WERI-Rb-1 (cell line): ENCODE data around the gene DCXR.

Experiments used
- DNase-seq: peaks from one replicate; pipeline ENCODE4 v3.0.0-alpha.2; 2020
- H3K27ac ChIP-seq: fragments of 250-450 bp; sonication (Bioruptor Pico); 2 replicates; pipeline ENCODE4 v1.5.1; 2020; ENCODE audit warnings: mild to moderate bottlenecking, moderate library complexity
- H3K27me3 ChIP-seq: fragments of 250-450 bp; sonication (Bioruptor Pico); 2 replicates; pipeline ENCODE4 v1.5.1; 2021; ENCODE audit warnings: mild to moderate bottlenecking, low read depth, moderate library complexity; ENCODE audit not compliant: insufficient read depth, severe bottlenecking
- H3K36me3 ChIP-seq: fragments of 250-450 bp; sonication (Bioruptor Pico); 2 replicates; pipeline ENCODE4 v1.5.1; 2020; ENCODE audit warnings: mild to moderate bottlenecking, moderate library complexity
- H3K4me3 ChIP-seq: 2 replicates; pipeline ENCODE4 v1.5.1; 2011; ENCODE audit warnings: low read depth, mild to moderate bottlenecking, control low read depth, low read length
- H3K9me3 ChIP-seq: fragments of 250-450 bp; sonication (Bioruptor Pico); 2 replicates; pipeline ENCODE4 v1.5.1; 2021; ENCODE audit warnings: mild to moderate bottlenecking, moderate library complexity; ENCODE audit not compliant: severe bottlenecking
- TF ChIP-seq, protein P1 (sequence below): IDR thresholded peaks from 2 replicates; pipeline ENCODE4 v1.5.1; 2011; ENCODE audit warnings: low read depth, mild to moderate bottlenecking, control low read depth, inconsistent platforms, low read length

DCXR gene

GRCh38 chr17:82080789-82081464 lies 43.4 kb upstream of the DCXR start:
- Histone ChIP-seq H3K27me3 (no peaks in the 10 kb centered on the region), H3K4me3 (no peak overlapping the region), H3K36me3 (peaks cover 93% of the 10 kb centered on the region), H3K9me3 (no peaks in the 10 kb centered on the region), H3K27ac (peak overlapping the region; percentile 91)
- no peak for DNase-seq
- TF ChIP-seq, protein P1, sequence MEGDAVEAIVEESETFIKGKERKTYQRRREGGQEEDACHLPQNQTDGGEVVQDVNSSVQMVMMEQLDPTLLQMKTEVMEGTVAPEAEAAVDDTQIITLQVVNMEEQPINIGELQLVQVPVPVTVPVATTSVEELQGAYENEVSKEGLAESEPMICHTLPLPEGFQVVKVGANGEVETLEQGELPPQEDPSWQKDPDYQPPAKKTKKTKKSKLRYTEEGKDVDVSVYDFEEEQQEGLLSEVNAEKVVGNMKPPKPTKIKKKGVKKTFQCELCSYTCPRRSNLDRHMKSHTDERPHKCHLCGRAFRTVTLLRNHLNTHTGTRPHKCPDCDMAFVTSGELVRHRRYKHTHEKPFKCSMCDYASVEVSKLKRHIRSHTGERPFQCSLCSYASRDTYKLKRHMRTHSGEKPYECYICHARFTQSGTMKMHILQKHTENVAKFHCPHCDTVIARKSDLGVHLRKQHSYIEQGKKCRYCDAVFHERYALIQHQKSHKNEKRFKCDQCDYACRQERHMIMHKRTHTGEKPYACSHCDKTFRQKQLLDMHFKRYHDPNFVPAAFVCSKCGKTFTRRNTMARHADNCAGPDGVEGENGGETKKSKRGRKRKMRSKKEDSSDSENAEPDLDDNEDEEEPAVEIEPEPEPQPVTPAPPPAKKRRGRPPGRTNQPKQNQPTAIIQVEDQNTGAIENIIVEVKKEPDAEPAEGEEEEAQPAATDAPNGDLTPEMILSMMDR = peak; percentile 48

DNA sequence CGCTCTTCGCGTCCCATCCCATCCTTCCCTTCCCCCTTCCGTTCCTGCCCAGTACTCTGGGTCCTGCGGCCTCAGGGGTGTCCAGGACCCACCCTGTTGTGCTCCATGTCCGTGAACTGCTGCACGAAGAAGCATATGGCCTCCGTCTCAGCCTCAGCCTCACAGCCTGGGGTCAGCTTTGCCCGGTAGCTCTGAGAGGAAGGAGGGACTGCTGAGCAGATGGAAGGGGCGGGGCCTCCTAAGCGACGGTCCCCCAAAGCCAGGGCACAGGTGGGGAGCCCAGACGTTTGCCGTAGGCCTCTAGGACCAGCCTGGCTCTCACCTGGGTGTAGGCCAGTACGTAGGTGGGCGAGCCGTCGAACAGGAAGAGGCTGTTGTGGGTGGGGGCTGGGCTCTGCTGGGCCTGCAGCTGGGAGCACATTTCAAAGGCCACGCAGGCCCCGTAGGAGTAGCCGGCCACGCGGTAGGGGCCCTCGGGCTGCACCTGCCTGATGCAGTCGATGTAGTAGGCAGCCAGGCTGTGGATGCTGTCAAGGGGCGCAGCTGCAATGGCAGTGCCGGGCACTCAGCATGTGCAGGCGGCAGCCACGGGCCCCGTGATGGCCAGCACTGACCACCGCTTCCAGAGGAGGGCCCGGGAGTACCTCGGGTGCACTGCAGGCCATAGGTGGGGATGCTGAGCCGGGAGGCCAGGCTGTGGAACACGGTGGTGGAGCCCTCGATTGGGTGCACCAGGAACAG lies 42.7 kb upstream of the DCXR start:
- peaks cover 87% of the 10 kb centered on the region for H3K36me3 ChIP-seq

GRCh38 chr17:82079001-82079677 lies 41.6 kb upstream of the DCXR start:
- TF ChIP-seq, protein P1 = no peak
- Histone ChIP-seq H3K27me3 (no peaks in the 10 kb centered on the region), H3K9me3 (no peaks in the 10 kb centered on the region), H3K36me3 (peaks cover 76% of the 10 kb centered on the region), H3K4me3 (no peak overlapping the region), H3K27ac (peak overlapping the region; percentile 91)
- no peak for DNase-seq

More for the DNA sequence above, 42.7 kb upstream of the DCXR start:
- H3K27me3 ChIP-seq = no peaks in the 10 kb centered on the region
- peak; percentile 97 for DNase-seq
- TF ChIP-seq, protein P1 = no peak
- H3K27ac ChIP-seq = peak overlapping the region; percentile 91
- H3K9me3 ChIP-seq = no peaks in the 10 kb centered on the region
- H3K4me3 ChIP-seq = no peak overlapping the region

DNA sequence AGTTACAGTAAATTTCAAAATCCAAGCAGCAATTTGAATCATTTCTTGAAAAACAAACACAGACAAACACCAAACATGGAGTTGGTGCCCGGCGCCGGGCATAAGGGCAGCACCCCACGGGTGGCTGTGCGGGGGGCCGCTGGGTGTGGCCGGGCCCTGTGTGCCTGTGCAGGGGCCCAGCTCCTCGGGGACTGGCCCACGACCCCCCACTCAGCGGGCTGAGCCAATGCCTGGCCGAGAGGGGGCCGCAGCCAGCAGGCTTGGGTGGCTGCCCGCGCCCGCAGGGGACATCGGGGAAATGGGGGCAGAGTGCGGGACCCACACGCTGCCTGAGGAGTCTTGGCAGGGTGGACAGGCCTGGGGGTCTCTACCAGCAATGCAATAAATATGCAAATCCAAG lies 40.9 kb upstream of the DCXR start:
- Histone ChIP-seq H3K27me3 (no peaks in the 10 kb centered on the region), H3K4me3 (no peak overlapping the region), H3K36me3 (peaks cover 69% of the 10 kb centered on the region), H3K27ac (no peak overlapping the region), H3K9me3 (no peaks in the 10 kb centered on the region)
- DNase-seq = no peak
- TF ChIP-seq, protein P1 = no peak

DNA sequence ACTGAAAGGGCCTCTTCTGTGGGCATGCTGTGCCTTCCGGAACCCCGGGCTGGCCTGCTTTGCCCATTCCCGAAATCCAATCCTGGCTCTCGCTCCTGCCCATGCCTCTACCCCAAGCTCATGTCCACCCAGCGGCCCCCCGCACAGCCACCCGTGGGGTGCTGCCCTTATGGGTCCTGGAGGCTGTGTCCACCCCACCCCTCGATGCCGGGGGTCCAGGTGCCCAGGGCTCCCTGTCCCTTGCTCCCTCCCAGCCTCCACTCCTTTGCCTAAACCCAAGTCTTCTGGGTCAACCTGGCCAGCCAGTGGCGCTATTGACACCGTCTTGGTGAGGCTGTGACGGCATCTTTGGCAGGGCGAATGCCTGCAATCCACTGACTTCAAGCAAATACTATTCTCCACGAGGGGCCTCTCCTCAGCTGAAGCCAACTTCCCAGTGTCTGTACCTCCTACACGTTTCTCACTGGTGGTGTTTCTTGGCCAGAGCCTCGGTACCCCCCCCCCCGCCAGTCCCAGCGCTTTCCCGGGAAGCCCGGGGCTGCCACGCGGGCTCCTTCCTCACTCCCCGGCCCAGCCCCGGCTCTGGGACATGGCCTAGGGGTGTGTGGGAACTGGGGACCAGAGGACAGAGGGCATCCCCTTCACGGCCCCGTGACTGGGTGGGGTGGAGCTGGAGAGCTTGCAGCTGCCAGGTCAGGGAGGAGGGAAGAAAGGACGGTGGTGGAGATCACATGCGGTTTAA lies 40.3 kb upstream of the DCXR start:
- Histone ChIP-seq H3K27ac (peak overlapping the region; percentile 10; the same call in 1 of the 2 replicates), H3K9me3 (no peaks in the 10 kb centered on the region), H3K36me3 (peaks cover 62% of the 10 kb centered on the region)

More for the DNA sequence above, 40.3 kb upstream of the DCXR start:
- DNase-seq = no peak
- TF ChIP-seq, protein P1 = no peak
- Histone ChIP-seq H3K27me3 (no peaks in the 10 kb centered on the region), H3K4me3 (no peak overlapping the region)
